Raji (cell line): ENCODE data around the gene KERA.

Source experiments
- POLR2A ChIP-seq: IDR thresholded peaks from 2 replicates; pipeline ENCODE4 v1.6.1; 2011; ENCODE audit warnings: low read depth, low read length, control low read depth; ENCODE audit not compliant: insufficient read depth

The KERA gene

GRCh38 chr12:91057368-91058165 lies at the start of gene KERA:
KERA (minus strand) TSS chr12:91058024; CDS start chr12:91056281, 1,743 bp downstream.
- no peak for TF ChIP-seq POLR2A

DNA sequence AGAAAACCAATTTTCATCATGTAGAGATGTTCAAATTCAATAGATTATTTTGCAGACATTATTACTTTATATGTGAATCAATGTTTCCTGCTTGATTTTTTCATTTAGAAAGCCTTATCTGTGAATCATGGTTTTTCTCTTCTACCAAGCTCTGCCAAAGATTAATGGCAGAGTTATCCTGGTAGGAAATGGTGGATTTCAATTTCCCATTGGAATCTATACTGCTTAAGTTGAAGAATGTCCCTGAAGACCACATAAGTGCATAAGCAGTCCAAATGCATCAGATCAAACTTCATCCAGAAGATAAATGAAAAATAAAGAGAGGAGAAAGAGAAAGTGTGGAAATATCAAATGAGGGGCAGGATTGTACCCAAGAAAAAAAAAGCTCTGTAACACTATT lies 48.5 kb upstream of the KERA start:
- TF ChIP-seq POLR2A = no peak

GRCh38 chr12:91105807-91106206 lies 48.0 kb upstream of the KERA start:
- TF ChIP-seq POLR2A = no peak

DNA sequence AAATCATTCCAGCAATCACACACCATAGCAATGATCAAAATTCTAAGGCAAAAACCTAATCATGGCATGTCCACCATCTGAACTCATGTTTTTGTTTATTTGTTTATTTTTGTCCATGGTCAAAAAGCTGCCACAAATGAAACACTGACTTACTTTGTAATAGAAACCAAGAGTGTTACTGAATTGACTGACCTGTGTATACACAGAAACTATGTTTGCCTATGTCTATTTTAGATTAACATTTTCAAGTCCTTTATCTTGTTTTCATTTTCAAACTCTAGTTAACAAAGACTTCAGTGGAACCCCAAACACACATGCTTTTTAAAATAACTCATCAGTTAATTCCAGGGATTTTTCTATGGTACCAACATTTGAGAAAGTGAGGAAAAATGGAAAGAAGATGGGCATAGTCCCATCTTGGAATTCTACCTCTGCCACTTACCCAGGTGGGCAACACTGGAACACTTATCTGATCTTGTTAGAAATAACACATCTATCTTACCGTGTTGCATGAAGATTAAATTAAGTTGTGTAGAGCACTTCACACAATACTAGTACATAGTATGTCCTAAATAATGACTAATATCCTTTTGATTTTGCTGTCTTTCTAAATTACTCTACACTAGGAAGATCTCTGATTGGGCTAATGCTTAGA lies 47.1 kb upstream of the KERA start:
- no peak for TF ChIP-seq POLR2A

GRCh38 chr12:91103624-91104023 lies 45.8 kb upstream of the KERA start:
- no peak for TF ChIP-seq POLR2A

DNA sequence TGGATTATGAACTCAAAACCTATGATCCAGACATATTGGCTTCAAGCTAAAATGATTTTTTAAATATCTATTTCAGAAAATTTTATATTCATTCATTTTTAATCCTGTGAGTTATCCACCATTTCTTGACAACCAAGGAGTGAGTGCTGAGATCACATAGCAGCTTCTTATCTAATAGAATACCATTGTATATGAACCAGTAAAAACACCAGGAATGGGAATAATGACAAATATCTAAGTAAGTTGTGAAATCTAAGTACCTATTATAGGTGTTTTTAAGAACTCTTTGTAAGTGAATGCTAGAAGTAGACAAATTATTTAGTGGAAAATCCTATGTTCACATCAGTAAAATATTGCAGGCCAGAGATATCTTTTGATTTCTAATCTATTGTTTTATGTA lies 45.3 kb upstream of the KERA start:
- no peak for TF ChIP-seq POLR2A

- no peak for TF ChIP-seq POLR2A
Observed at GRCh38 chr12:91100906-91101305, 43.1 kb upstream of the KERA start.

- no peak for TF ChIP-seq POLR2A
Observed at GRCh38 chr12:91099836-91100235, 42.0 kb upstream of the KERA start.

DNA sequence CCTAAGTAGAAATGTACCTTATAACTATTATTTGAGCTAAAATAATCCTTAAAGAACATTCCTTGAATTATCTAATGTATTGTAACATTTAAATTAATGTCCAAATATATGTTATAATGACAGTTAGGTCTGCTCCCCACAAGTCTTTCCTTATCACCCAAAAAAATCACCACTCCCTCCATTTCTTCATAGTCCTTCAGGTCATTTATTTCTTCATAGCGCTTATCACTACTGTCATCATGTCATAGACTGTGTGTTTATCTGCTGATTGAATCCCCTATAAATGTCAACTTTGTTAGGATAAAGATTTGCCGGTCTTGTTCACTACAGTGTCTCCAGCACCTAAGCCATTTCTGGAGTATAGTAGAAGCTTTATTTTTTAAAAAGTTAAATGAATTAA lies 41.5 kb upstream of the KERA start:
- TF ChIP-seq POLR2A = no peak

GRCh38 chr12:91098941-91099340 lies 41.1 kb upstream of the KERA start:
- no peak for TF ChIP-seq POLR2A

- TF ChIP-seq POLR2A = no peak
Observed at GRCh38 chr12:91098461-91098860, 40.6 kb upstream of the KERA start.

- TF ChIP-seq POLR2A = no peak
Observed at GRCh38 chr12:91094957-91095356, 37.1 kb upstream of the KERA start.

DNA sequence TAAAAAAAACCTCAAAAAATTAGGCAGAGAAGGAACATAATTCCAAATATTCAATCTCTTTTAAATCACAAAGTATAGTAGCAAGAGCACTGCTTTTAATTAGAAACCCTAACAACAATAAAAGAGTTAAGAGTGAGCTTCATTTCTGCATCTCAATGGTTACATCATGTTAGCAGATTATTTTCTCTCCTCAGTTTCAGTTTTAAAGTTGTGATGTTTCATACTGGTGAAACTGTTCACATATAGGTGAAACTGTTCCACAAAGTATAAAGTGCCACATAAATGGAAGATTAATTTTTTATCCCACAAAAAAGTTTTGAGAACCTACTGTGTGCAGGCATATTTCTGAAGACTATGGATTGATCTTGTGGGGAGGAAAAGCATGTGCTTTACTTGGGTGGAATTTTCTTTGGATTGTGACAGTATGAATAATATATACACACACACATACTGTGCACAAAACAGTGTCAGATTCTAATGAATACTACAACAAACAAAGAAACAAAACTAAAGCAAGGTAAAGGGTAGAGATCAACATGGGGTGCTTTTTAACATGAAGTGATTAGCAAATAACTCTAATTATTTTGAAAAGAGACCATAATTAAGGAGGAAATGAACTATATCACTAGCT lies 36.3 kb upstream of the KERA start:
- no peak for TF ChIP-seq POLR2A

DNA sequence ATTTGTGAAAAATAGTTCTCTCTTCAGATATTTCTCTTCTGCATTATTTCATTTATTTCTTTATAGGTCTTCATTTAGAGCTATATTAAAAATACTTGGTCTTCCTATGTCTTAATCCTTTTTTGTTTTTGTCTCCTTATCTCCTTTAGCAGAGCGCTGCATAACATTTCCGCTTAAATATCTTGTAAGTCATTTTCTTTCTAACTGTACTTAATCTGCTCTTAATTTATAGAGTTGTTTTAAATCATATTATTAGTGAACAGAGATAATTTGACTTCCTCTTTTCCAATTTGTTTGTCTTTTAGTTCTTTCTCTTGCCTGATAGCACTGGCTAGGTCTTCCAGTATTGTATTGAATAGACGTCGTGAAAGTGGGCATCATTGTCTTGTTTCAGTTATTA lies 35.5 kb upstream of the KERA start:
- no peak for TF ChIP-seq POLR2A

- no peak for TF ChIP-seq POLR2A
Observed at GRCh38 chr12:91091916-91092715, 34.3 kb upstream of the KERA start.

GRCh38 chr12:91080041-91080440 lies 22.2 kb upstream of the KERA start:
- no peak for TF ChIP-seq POLR2A

DNA sequence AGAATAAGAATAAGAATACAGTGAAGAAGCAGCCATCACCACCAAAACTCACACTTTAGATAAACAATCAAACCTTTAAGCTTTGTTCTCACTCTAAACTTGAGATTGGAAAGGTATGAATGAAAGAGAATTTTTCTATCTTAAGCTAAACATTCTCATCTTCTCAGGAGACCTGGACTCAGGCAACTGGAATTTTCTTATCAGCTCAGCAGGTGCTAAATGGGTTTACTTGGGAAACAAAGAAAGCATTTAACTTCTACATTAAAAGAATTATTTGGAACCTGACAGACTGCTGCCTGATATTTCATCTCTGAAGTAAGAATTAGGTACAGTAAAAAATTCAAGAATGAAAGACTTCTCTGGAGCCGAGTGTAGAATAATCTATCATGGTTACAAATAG lies 20.7 kb upstream of the KERA start:
- no peak for TF ChIP-seq POLR2A
